Measurements from ENCODE around the gene AUTS2. TPM values are rescaled to one million over a fixed set of nuclear protein-coding genes. Genes with fewer than 3 reads are reported as not detected.

The AUTS2 gene
- total and polyA plus RNA-seq, 2 experiments from 2014 or later, result 3.0 to 4.4 TPM

GRCh38 chr7:69912141-69912540 lies 313.9 kb downstream of the AUTS2 start:
- no peak overlapping the region for H3K9ac ChIP-seq
- no peak overlapping the region for H2AFZ ChIP-seq
- no peak overlapping the region for H3K27ac ChIP-seq
- H3K36me3 ChIP-seq (ENCODE audit: low read depth), result no peaks in the 10 kb centered on the region
- H3K27me3 ChIP-seq (replicated peaks; ENCODE audit: insufficient read depth), result no peaks in the 10 kb centered on the region
- no peak for DNase-seq
- no peaks in the 10 kb centered on the region for H3K9me3 ChIP-seq (ENCODE audit: low read depth)
- 66 to 69% methylated on average over 6 of the region's 6 CpGs for WGBS, 2 experiments (ENCODE audit: low coverage in 1 of 2, low lambda C conversion rate in 2 of 2, missing lambda C conversion rate in 2 of 2)
- no peaks in the 10 kb centered on the region for H3K4me1 ChIP-seq (ENCODE audit: insufficient read depth)
- no peaks in the 10 kb centered on the region for H4K20me1 ChIP-seq (ENCODE audit: insufficient read depth)
- H3K9me2 ChIP-seq (ENCODE audit: insufficient read depth), result no peaks in the 10 kb centered on the region
- no peak overlapping the region for H3K4me2 ChIP-seq (ENCODE audit: unreplicated experiment)
- H3K4me3 ChIP-seq, result no peak overlapping the region
- H3K79me2 ChIP-seq (ENCODE audit: insufficient read depth), result no peaks in the 10 kb centered on the region
- no peaks in the 10 kb centered on the region for H3F3A ChIP-seq (ENCODE audit: insufficient read depth)
- in situ Hi-C loops (cut with MboI), result no loop called here
- no peak for TF ChIP-seq EZH2phosphoT487 (IDR thresholded peaks at IDR 0.05; ENCODE audit: insufficient read depth, low read depth)
- TF ChIP-seq EZH2 (IDR thresholded peaks at IDR 0.05; ENCODE audit: insufficient read depth, poor library complexity, severe bottlenecking), result no peak

- Histone ChIP-seq H3K4me1 (ENCODE audit: insufficient read depth) (no peaks in the 10 kb centered on the region), H4K20me1 (ENCODE audit: insufficient read depth) (no peaks in the 10 kb centered on the region), H2AFZ (no peak overlapping the region), H3K9me3 (ENCODE audit: low read depth) (no peaks in the 10 kb centered on the region), H3K27ac (no peak overlapping the region), H3K27me3 (replicated peaks; ENCODE audit: insufficient read depth) (no peaks in the 10 kb centered on the region), H3K79me2 (ENCODE audit: insufficient read depth) (no peaks in the 10 kb centered on the region), H3K9me2 (ENCODE audit: insufficient read depth) (no peaks in the 10 kb centered on the region), H3K36me3 (ENCODE audit: low read depth) (no peaks in the 10 kb centered on the region), H3K9ac (no peak overlapping the region), H3K4me3 (no peak overlapping the region), H3F3A (ENCODE audit: insufficient read depth) (no peaks in the 10 kb centered on the region), H3K4me2 (ENCODE audit: unreplicated experiment) (no peak overlapping the region)
- TF ChIP-seq EZH2phosphoT487 (IDR thresholded peaks at IDR 0.05; ENCODE audit: insufficient read depth, low read depth), result no peak
- no peak for TF ChIP-seq EZH2 (IDR thresholded peaks at IDR 0.05; ENCODE audit: insufficient read depth, poor library complexity, severe bottlenecking)
- WGBS, 2 experiments (ENCODE audit: low coverage in 1 of 2, low lambda C conversion rate in 2 of 2, missing lambda C conversion rate in 2 of 2), result 96% methylated on average over 1 of the region's 1 CpG
- DNase-seq, result peak; percentile 4
- in situ Hi-C loops (cut with MboI), result no loop called here
Observed at GRCh38 chr7:69912846-69913245, 314.6 kb downstream of the AUTS2 start.

- no peak overlapping the region for H2AFZ ChIP-seq
- H4K20me1 ChIP-seq (ENCODE audit: insufficient read depth), result no peaks in the 10 kb centered on the region
- in situ Hi-C loops (cut with MboI), result no loop called here
- 68 to 72% methylated on average over 4 of the region's 4 CpGs for WGBS, 2 experiments (ENCODE audit: low coverage in 1 of 2, low lambda C conversion rate in 2 of 2, missing lambda C conversion rate in 2 of 2)
- H3K9me3 ChIP-seq (ENCODE audit: low read depth), result no peaks in the 10 kb centered on the region
- H3K4me1 ChIP-seq (ENCODE audit: insufficient read depth), result no peaks in the 10 kb centered on the region
- 0 out of 2 replicates have a peak, but pooled peaks cover 3% of the 10 kb centered on the region for H3K27me3 ChIP-seq (replicated peaks; ENCODE audit: insufficient read depth)
- H3K79me2 ChIP-seq (ENCODE audit: insufficient read depth), result no peaks in the 10 kb centered on the region
- no peak overlapping the region for H3K4me2 ChIP-seq (ENCODE audit: unreplicated experiment)
- no peaks in the 10 kb centered on the region for H3K36me3 ChIP-seq (ENCODE audit: low read depth)
- no peak overlapping the region for H3K9ac ChIP-seq
- no peaks in the 10 kb centered on the region for H3F3A ChIP-seq (ENCODE audit: insufficient read depth)
- H3K4me3 ChIP-seq, result no peak overlapping the region
- H3K9me2 ChIP-seq (ENCODE audit: insufficient read depth), result no peaks in the 10 kb centered on the region
- TF ChIP-seq EZH2phosphoT487 (IDR thresholded peaks at IDR 0.05; ENCODE audit: insufficient read depth, low read depth) (no peak), EZH2 (IDR thresholded peaks at IDR 0.05; ENCODE audit: insufficient read depth, poor library complexity, severe bottlenecking) (no peak)
- no peak overlapping the region for H3K27ac ChIP-seq
- no peak for DNase-seq
Observed at GRCh38 chr7:69919426-69920111, 321.3 kb downstream of the AUTS2 start.

- Histone ChIP-seq H3K9me2 (ENCODE audit: insufficient read depth) (no peaks in the 10 kb centered on the region), H3K4me3 (no peak overlapping the region), H3F3A (ENCODE audit: insufficient read depth) (no peaks in the 10 kb centered on the region), H4K20me1 (ENCODE audit: insufficient read depth) (no peaks in the 10 kb centered on the region), H3K27ac (no peak overlapping the region), H2AFZ (no peak overlapping the region), H3K4me2 (ENCODE audit: unreplicated experiment) (no peak overlapping the region), H3K27me3 (replicated peaks; ENCODE audit: insufficient read depth) (peaks cover 3% of the 10 kb centered on the region; the same call in 1 of the 2 replicates), H3K36me3 (ENCODE audit: low read depth) (no peaks in the 10 kb centered on the region), H3K79me2 (ENCODE audit: insufficient read depth) (no peaks in the 10 kb centered on the region), H3K9ac (no peak overlapping the region), H3K4me1 (ENCODE audit: insufficient read depth) (no peaks in the 10 kb centered on the region), H3K9me3 (ENCODE audit: low read depth) (no peaks in the 10 kb centered on the region)
- in situ Hi-C loops (cut with MboI), result no loop called here
- TF ChIP-seq EZH2 (IDR thresholded peaks at IDR 0.05; ENCODE audit: insufficient read depth, poor library complexity, severe bottlenecking) (no peak), EZH2phosphoT487 (IDR thresholded peaks at IDR 0.05; ENCODE audit: insufficient read depth, low read depth) (no peak)
- no peak for DNase-seq
- WGBS, 2 experiments (ENCODE audit: low coverage in 1 of 2, low lambda C conversion rate in 2 of 2, missing lambda C conversion rate in 2 of 2), result 50 to 57% methylated on average over 3 of the region's 3 CpGs
Observed at GRCh38 chr7:69920797-69921196, 322.5 kb downstream of the AUTS2 start.

Measured in GM23248 (cell line).